Activated CD8-positive, alpha-beta memory T cell treated with anti-CD3 and anti-CD28 coated beads, Interleukin-2, amount 50 U/mL, for 1 hour (primary cell): ENCODE data around the gene SLC2A2.

Source experiments
- DNase-seq: peaks from one replicate; pipeline ENCODE4 v3.0.0-alpha.2; 2020; ENCODE audit errors: extremely low read depth

SLC2A2 gene

DNA sequence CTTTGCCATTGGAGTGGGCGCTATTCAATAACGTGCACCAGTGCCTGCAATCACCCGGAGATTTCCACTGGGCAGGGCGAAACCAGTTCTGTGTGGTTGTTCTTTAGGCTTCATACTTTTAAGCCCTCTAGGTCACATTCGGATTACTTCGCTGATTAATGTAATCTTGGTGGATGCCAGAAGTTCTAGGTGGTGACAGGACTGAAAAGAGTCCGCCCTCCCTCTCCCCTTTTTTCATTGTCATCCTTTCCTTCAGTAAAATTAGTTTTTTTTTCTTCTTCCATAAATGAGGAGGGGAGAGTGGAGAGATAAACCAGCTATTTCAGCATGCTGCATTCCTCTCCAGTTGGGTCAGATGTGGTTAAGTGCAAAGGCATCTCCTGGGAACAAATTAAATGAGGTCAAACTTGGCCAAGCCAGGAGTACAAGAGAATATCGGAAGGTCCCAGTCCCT, 2.3 kb upstream of the SLC2A2 start:
- no peak for DNase-seq

DNA sequence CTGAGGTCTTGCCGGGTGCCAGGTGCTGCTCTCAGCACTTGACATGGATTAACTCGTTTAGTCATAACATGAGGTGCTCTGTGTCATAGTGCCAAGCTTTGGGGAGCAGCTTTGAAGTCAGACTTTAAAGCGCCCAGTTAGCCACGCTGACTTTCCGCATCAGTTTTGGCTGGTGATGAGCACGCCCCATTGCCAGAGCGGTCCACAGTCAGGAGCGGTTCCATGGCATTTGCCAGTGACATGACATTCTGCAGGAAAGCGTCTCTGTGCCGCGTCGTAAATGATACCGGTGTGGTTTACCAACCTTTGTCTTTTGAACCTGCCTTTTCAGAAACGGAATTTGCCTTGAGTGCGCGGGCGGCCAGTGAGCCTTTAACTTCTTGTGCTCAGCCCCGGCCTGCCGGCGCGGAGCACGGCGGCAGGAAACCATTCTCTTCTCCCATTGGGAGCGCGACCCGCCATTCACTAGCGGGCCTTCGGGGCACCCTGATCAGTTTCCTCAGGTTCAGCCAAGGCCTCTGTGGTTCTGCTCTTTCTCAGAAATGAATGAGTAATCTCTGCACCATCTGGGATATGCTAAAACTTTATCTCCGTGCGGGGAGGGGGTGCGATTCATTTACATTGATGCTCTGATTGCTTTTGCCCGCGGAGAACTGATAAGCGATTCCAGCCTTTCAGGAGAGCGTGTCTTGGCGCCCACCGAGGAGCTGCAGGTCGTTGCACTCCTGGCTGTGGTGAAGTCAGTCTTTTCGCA, 1.7 kb upstream of the SLC2A2 start:
- DNase-seq = no peak

DNA sequence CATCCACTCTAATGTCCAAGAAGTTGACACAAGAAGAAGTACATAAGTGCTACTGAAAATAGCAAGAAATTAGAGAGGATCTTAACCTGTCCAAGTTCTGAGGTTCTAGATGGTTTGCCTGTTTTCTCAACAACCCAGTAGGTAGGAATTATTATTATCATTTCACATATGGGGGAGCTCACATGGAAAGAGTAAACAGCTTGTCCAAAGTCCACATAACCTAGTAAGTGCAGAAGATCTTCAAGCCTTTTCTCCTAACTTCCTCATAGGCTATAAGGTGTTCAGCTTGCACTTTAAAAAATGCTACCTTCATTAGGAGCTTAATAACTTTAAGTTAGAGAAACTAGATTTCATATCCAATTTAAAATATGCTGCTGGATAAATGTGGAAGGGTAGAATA, 3.0 kb downstream of the SLC2A2 start:
- DNase-seq = no peak

DNA sequence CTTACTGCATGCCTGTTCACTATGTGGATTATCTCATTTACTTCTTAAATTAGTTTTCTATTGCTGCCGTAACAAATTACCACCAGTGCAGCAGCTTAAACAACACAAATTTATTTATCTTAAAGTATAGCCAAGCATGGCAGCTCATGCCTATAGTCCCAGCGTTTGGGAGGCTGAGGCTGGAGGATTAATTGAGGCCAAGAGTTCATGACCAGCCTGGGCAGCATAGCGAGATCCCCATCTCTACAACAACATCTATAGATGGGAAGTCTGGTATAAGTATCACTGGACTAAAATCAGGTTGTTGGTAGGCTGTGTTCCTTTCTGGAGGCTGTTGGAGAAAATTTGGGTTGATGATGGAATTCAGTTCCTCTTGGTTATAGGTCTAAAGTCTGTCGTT, 5.1 kb downstream of the SLC2A2 start:
- no peak for DNase-seq

DNA sequence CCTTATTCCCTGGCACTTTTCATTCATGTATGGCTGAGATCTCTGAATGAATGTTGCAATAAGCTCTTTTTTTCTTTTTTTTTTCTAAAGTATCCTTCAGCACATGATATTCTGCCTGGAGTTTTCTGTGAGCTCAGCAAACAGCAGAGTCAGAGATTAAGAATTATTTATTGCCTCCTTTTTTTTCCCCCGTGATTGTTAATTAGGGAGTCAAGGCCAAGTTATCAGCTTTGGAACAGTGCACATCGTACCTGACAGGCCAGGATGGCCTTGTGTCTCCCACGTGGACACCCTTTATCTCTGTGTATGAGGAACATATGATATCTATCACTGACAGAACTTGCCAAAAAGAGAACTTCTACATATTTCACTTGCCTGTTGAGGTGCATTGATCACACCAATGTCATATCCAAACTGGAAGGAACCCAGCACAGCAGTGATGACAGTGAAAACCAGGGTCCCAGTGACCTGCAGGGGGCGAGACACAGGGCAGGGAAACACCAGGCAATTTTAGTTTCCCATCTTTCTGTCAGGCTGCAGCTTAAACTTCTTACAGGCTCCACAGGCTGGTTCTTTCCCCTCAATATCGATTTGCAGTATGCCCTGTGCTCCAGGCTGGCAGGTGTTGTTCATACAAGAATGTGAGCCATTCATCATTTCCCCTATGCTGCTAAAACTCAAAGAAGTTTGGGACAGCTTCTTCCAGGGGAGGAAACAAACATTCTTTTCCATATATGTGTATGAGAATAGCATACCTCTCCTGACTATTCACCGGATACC, 8.2 kb downstream of the SLC2A2 start:
- DNase-seq = no peak

DNA sequence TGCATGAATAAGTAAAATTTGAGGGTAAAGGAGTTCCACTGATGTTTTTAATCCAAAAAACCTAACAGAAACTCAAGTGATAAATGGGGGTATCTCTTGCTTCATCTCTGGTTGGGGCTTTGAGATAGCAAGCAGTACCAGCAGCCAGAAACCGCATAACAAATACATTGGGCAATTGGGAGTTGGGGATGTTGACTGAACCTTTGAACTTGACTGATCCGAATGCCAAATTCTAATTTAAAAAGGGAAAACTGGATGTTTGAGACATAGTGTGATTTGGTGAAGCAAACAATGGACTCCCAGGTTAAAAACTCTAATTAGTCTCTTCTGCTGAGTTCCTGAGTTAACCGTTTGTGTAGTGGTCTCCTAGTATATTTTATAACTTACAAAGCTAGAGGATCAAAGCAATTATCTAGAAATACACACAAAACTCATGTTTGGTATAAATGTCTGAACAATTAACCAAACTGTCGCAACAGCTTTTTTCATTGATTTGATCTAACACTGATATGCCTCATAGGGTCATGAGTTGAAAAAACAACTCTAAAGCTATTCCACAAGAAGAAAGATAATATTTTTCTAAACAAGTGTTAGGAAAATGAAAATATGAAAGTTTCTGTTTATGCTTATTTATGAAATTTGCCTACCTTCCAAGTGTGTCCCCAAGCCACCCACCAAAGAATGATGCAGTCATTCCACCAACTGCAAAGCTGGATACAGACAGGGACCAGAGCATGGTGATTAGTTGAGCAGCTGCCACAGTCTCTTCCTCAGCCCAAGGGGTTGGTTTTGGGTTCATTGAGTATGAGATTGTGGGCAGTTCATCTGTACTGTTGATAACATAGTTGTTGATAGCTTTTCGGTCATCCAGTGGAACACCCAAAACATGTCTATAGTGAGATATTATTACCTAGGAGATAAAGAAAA, 12.4 kb downstream of the SLC2A2 start:
- DNase-seq = no peak

DNA sequence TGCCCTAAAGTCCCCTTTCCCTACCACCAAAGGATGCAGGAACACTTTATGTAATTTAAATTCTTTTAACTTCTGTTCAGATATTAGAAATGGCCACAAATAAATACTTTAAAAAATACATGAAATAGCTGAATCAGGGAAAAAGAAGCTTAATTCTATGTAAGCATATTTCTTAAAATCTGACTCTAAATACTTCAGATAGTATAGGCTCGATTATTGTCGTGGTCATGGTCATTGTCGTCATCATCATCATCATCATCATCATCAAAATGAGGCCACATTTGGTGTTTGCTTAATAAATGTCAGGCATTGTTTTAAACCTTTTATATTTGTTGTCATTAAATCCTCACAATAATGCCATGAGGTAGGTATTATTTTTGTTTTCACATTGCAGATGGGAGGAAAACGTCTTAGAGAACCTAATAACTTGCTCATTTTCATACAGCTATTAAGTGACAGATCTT, 14.6 kb downstream of the SLC2A2 start:
- no peak for DNase-seq

DNA sequence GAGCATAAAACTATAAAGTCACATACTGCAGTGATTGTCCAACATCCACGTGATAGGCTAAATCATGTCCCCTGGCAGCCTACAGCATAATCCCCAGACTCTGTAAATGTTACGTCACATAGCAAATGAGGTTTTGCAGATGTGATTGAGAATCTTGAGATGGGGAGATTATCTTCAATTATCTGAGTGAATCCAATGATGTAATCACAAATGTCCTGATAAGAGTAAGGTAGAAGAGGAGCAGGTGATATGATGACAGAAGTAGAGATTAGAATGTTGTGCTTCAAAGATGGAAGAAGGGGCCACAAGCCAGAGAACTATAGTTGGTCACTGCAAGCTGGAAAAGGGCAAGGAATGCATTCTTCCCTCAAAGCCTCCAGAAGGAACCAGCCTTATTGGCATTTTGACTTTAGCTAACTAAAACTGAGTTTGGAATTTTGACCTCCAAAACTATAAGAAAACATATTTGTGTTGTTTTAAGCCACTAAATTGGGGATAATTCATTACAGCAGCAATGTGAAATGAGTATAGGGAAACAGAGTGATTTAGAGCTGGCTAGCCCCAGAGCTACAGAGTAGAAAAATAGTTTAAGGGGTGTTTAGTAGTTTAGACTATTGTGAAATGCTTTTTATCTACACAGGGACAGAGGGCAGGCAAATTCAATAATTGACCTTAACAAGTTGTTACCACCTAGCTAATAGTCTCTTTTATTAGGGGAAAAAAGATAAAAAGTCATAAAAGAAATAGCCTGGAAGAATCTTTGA, 15.2 kb downstream of the SLC2A2 start:
- no peak for DNase-seq

DNA sequence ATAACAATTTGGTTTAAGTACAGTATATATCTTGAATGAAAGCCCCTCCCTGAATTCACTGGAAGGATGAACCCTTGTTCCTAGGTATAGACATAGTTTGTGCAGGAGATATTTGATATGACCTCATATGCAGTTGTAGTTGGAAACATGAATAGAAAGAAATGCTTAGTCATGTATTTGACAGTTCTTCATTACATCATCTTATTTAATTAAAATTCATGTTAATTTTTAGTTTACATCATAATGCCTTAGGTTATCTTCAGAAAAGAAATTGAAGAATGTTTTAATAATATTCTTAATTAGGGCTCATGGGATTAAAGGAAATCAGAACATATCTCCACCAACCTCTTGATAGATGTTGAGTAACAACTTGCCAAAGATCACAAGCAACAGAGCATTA, 19.2 kb downstream of the SLC2A2 start:
- DNase-seq = no peak

DNA sequence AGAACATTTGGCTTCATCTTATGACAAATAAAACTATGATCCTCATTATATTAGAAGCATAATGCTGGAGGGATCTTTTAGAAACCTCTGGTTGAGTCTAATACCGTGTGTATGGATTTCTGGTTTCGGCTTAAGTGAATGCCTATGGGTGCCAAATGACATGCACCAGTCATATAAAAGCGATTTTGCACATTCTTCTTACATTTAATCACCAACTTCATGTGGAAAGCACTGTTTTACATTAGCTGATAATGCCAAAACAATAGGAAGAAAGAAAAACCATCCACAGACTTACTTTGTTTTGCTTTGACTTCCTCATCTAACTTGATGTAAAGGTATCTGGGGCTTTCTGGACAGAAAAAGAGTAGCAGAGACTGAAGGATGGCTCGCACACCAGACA, 20.9 kb downstream of the SLC2A2 start:
- no peak for DNase-seq

DNA sequence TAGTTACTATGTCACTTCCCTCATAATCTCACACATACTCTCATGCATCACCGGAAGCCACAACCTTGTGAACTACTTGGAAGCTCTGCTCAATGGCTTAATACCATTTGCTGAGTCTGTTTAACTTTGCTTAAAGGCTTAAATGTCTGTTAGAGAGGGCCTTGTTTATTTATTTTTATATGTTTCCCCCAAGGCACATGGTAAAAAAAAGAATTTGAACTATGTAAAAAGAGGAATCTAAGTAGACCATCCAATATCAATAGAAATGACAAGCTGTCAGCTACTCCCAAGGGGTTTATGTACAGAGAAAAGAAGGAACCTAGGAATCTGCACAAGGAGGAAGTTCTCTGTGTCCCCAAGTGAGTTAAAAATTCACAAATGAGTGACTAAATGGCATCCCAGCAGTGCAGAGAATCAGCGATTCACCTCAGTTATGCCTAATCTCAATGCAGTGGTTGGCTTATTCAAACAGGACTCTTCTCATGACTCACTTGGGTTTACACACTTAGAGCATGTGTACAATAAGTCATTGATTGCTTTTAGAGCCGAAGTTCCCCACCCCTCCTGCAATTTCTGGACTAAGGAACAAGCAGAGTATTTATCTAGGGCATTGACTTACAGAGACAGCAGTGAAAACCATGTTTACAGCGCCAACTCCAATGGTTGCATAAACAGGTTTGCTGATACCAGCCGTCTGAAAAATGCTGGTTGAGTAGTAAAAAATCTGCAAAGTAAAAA, 24.4 kb downstream of the SLC2A2 start:
- no peak for DNase-seq

DNA sequence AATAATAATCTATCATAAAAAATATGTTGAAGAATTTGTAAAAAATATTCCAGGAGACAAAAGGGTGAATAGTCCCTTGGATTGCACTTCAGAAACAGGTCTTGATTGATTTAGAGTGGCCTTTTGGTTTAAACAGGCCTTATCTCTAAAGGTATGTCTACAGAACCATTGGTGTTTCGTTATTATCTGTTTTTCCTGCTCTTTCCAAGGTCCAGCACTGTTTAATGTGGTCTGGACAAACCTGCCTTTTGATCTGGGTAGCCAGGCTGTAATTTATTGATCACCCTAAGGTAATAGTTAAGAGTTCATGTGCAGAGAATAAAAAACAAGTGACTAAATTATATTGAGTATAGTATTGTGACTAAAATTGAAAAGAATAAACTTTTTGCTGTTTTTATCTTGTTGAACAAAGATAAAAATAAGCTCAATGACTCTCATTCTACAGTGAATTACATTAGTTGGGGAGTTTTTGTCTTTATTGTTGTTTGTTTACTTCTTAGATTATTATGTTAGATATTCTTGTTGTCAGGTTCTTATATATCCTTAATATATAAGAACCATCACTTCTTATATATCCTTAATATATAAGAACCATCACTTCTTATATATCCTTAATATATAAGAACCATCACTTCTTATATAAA, 25.1 kb downstream of the SLC2A2 start:
- no peak for DNase-seq

DNA sequence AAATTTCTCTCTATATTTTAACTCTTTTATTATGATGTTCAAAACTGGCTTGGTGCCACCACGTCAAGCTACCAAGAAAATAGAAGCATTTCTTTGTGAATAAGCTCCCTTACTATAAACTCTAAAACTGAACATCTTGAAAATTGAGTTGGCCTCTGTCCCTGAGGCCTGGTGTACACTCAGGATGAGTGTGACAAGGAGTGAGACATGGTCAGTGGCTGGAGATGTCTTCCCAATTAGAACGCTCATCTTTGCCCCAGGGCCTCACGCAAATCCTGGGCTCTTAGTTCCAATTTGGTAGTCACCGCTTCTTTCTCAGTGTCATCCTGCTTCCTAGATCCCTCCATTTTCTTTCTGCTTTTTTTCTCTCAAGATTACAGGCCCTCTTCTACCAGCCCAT, 26.2 kb downstream of the SLC2A2 start:
- DNase-seq = no peak

DNA sequence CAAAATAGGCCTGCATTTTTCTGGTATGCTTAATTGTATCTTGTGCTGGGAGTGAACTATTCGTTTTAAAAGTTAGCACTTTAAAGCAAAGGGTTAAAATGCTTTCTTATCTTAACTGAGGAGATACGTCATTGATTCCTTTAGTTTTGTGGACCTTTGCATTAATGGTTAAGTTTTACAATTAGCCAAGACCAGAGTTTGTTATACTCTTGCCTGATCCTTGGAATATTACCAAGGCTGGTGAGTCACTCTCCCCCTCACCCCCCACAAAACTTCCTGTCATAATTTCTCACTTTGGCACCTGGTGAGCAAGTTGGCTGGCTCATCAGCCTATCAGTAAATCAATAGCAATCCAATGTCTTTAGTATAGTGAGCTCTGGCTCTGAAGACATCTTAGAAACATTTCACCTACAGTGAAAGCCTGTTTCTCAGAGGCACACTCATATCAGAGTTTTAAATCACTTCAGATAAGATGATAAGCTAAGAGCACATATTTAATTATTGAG, 26.7 kb downstream of the SLC2A2 start:
- DNase-seq = no peak

DNA sequence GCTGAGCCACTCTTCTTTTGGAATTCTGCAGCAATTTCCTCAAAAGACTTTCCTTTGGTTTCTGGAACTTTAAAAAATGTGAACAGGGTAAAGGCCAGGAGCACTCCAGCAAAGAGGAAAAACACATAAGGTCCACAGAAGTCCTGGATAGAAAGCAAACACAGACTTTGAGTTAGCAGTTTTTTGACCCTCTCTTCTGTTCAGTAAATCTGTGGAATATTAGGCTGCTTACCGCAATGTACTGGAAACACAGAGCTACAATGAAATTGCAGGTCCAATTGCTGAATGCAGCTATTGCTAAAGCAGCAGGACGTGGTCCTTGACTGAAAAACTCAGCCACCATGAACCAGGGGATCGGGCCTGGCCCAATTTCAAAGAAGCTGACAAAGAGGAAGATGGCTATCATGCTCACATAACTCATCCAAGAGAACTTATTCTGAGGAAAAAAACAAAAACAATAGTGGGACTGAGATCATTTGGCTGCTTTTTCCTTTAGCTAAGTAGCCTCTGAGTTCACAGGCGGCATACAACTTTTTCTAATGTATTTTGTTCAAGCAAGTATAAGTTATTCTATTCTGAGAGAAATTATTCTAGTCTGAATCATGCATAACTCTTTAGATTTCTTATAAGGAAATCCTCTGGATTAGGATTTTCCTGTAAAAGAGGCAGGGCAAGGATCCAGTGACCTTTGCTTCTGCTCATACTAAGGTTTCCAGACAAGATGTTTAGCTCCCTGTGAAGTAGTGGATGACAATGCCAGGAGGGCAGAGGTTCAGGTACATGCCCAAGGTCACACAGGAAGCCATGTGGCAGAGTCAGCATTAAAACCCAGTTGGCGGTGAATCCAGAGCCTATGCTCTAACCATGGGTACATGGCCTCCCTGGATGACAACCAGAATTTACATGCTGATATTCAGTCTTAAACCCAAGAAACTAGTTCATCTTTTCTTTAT, 28.3 kb downstream of the SLC2A2 start:
- DNase-seq = no peak

DNA sequence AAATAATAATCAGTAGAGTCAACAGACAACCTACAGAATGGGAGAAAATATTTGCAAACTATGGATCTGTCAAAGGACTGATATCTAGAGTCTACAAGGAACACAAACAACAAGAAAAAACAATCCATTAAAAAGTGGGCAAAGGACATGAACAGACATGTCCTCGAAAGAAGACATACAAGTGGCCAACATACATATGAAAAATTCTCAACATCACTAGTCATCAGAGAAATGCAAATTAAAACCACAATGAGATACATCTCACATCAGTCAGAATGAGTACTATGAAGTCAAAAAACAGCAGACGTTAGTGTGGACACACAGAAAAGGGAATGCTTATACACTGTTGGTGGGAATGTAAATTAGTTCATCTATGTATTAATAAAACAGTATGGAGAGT, 33.7 kb downstream of the SLC2A2 start:
- DNase-seq = no peak

DNA sequence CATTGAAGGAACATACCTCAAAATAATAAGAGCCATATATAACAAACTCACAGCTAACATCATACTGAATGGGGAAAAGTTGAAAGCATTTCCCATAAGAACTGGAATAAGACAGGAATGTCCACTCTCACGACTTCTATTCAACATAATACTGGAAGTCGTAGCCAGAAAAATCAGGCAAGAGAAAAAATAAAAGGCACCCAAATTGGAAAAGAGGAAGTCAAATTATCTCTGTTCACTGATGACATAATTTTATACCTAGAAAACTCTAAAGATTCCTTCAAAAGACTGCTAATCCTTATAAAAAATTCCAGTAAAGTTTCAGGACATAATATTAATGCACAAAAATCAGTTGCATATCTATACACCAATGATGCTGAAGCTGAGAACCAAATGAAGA, 34.9 kb downstream of the SLC2A2 start:
- no peak for DNase-seq

DNA sequence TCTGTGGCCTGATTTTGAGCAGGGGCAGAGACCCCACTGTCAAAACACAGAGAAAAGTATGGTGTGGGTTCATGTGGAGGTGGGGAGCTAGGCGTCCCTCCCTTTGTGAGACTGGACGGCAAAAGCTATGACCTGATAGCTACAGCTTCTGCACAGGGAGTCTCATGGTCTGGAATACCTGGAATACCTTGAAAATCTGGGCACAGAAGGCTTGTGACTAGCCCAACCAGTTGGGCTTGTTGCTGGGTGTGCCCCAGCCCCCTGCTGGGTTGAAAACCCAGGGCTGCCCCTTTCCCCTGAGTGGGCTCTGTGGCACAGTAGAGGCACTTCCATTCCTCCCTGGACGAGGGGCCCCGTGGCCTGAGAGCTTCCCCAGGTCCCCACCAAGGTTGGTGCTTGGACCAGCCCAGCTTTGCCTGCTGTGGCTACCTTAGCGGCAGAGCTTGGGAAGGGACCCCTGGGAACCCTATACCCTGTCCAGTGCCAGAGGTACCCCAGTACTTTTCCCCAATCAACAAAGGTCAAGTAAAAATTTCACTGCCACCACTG, 37.3 kb downstream of the SLC2A2 start:
- no peak for DNase-seq

DNA sequence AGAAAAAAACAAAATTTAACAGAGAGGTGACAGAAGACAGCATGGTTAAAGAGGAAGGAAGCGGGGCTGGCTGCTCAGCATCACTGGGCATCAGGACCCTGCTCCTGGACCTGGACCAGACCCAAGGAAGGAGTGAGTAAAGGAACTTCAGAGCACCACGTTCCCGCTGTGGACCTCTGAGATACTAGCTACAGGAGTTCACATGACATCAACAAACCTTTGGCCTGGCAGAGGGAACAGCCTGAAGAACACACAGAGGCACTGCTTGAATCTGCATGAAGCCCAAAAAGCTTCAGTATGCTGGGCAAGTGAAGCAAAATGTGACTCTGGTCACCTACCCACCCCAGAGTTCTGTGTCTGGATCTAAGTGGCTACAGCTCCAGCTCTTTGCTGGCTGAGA, 38.1 kb downstream of the SLC2A2 start:
- DNase-seq = no peak
